GM23338 (cell line): ENCODE results near the gene LHX4. TPM values are rescaled to one million over a fixed set of nuclear protein-coding genes. Genes with fewer than 3 reads are reported as not detected.

Experiments
- ATAC-seq: fragments of 200-7000 bp; cut with Tn5 transposase; 3 replicates; pipeline ENCODE4 v1.9.1; 2020
- DNase-seq: peaks from one replicate; pipeline ENCODE4 v3.0.0-alpha.2; 2015; ENCODE audit warnings: low spot score
- H2AFZ ChIP-seq: fragments of 200-600 bp; sonication (generic); 2 replicates; pipeline ENCODE4 v1.8.0; 2016; ENCODE audit warnings: antibody characterized with exemption, mild to moderate bottlenecking, moderate library complexity
- H3F3A ChIP-seq: fragments of 200-600 bp; sonication (generic); replicated peaks from 2 replicates; pipeline ENCODE4 v1.8.0; 2017; ENCODE audit warnings: antibody characterized with exemption, mixed run types, low read depth
- H3K27ac ChIP-seq: fragments of 200-600 bp; sonication (generic); 2 replicates; pipeline ENCODE4 v1.6.1; 2016; ENCODE audit warnings: low read depth
- H3K27me3 ChIP-seq: fragments of 200-600 bp; sonication (generic); 2 replicates; pipeline ENCODE4 v1.8.0; 2016; ENCODE audit warnings: mild to moderate bottlenecking, mixed run types, moderate library complexity; ENCODE audit not compliant: insufficient read depth
- H3K36me3 ChIP-seq: fragments of 200-600 bp; sonication (generic); 2 replicates; pipeline ENCODE4 v1.8.0; 2016; ENCODE audit warnings: mild to moderate bottlenecking; ENCODE audit not compliant: insufficient read depth
- H3K4me1 ChIP-seq: fragments of 200-600 bp; sonication (generic); 2 replicates; pipeline ENCODE4 v1.8.0; 2016; ENCODE audit warnings: mild to moderate bottlenecking, moderate library complexity; ENCODE audit not compliant: insufficient read depth
- H3K4me2 ChIP-seq: fragments of 200-600 bp; sonication (generic); 2 replicates; pipeline ENCODE4 v1.7.1; 2017; ENCODE audit warnings: mixed run types
- H3K4me3 ChIP-seq: fragments of 200-600 bp; sonication (generic); 2 replicates; pipeline ENCODE4 v1.6.1; 2016; ENCODE audit warnings: mixed run types
- H3K79me2 ChIP-seq: fragments of 200-600 bp; sonication (generic); replicated peaks from 2 replicates; pipeline ENCODE4 v1.8.0; 2017; ENCODE audit warnings: mild to moderate bottlenecking; ENCODE audit not compliant: insufficient read depth
- H3K9me2 ChIP-seq: fragments of 200-600 bp; sonication (generic); 2 replicates; pipeline ENCODE4 v1.8.0; 2017; ENCODE audit not compliant: insufficient read depth
- H4K20me1 ChIP-seq: fragments of 200-600 bp; sonication (generic); replicated peaks from 2 replicates; pipeline ENCODE4 v1.8.0; 2017; ENCODE audit warnings: mild to moderate bottlenecking; ENCODE audit not compliant: insufficient read depth
- H3K27ac Mint-ChIP-seq: 2 replicates; pipeline ENCODE4 v1.8.0; 2020; ENCODE audit warnings: inconsistent platforms, mild to moderate bottlenecking, moderate library complexity, mixed read lengths
- H3K27me3 Mint-ChIP-seq: 3 replicates; pipeline ENCODE4 v1.8.0; 2022; ENCODE audit warnings: low read depth, mild to moderate bottlenecking, moderate library complexity, mixed read lengths, inconsistent platforms; ENCODE audit not compliant: insufficient read depth, poor library complexity
- H3K36me3 Mint-ChIP-seq: 3 replicates; pipeline ENCODE4 v1.8.0; 2021; ENCODE audit warnings: low read depth, mild to moderate bottlenecking, inconsistent platforms, moderate library complexity, mixed read lengths
- H3K4me1 Mint-ChIP-seq: 3 replicates; pipeline ENCODE4 v1.8.0; 2020; ENCODE audit warnings: mild to moderate bottlenecking, inconsistent platforms, mixed read lengths
- H3K4me3 Mint-ChIP-seq: 3 replicates; pipeline ENCODE4 v1.8.0; 2021; ENCODE audit warnings: moderate library complexity, mild to moderate bottlenecking, inconsistent platforms, mixed read lengths
- H3K9me3 Mint-ChIP-seq: 3 replicates; pipeline ENCODE4 v1.8.0; 2020; ENCODE audit warnings: moderate library complexity, mild to moderate bottlenecking, inconsistent platforms, mixed read lengths
- CTCF ChIP-seq, 2 experiments: fragments of 200-600 bp in 1 of 2; sonication (generic) in 1 of 2; conservative IDR thresholded peaks; 2 replicates each; pipeline versions ENCODE4 v1.5.1 to v1.6.1; 2016 to 2017; ENCODE audit warnings: antibody characterized with exemption in 2 of 2, low read depth in 2 of 2, mild to moderate bottlenecking in 2 of 2, moderate library complexity in 1 of 2
- EZH2 ChIP-seq: fragments of 200-600 bp; sonication (generic); IDR thresholded peaks from one replicate; pipeline ENCODE4 v1.8.0; 2017; ENCODE audit warnings: antibody characterized with exemption, mild to moderate bottlenecking, low read depth; ENCODE audit not compliant: unreplicated experiment
- EZH2phosphoT487 ChIP-seq: fragments of 200-600 bp; sonication (generic); IDR thresholded peaks from one replicate; pipeline ENCODE4 v1.8.1; 2018; ENCODE audit warnings: antibody characterized with exemption; ENCODE audit not compliant: unreplicated experiment
- JUNB ChIP-seq: IDR thresholded peaks from one replicate; pipeline ENCODE4 v1.6.1; 2016; ENCODE audit warnings: antibody characterized with exemption; ENCODE audit not compliant: unreplicated experiment
- NANOG ChIP-seq: IDR thresholded peaks from 2 replicates; pipeline ENCODE4 v1.6.1; 2016; ENCODE audit warnings: antibody characterized with exemption, borderline replicate concordance
- STAT1 ChIP-seq: IDR thresholded peaks from one replicate; pipeline ENCODE4 v1.6.1; 2016; ENCODE audit warnings: antibody characterized with exemption; ENCODE audit not compliant: unreplicated experiment
- ZNF114 ChIP-seq: fragments of 250-450 bp; sonication (Bioruptor Pico); IDR thresholded peaks from 2 replicates; pipeline ENCODE4 v1.5.0; 2020; ENCODE audit warnings: mild to moderate bottlenecking, moderate library complexity
- ZNF331 ChIP-seq: fragments of 250-450 bp; sonication (Bioruptor Pico); IDR thresholded peaks from 2 replicates; pipeline ENCODE4 v1.5.0; 2020; ENCODE audit warnings: low read depth, mild to moderate bottlenecking, moderate library complexity
- polyA plus RNA-seq: library from polyadenylated mRNA; unstranded; fragments of >200 nt; fragmentation: Nextera tagmentation; extraction: Ambion mirVana; gene quantifications from 2 replicates; pipeline ENCODE4 v1.2.1, GENCODE V29; 2016
- total RNA-seq: library from RNA; depleted of rRNA; stranded (reverse); fragments of >200 nt; shearing (Covaris generic); gene quantifications from 2 replicates; pipeline ENCODE4 v1.2.3, GENCODE V29; 2014
- TF ChIP-seq, protein P1 (sequence below): IDR thresholded peaks from one replicate; pipeline ENCODE4 v1.6.1; 2018; ENCODE audit warnings: antibody characterized with exemption; ENCODE audit not compliant: unreplicated experiment

Gene LHX4
- total and polyA plus RNA-seq, 2 experiments from 2014 or later = 1.4 to 2.5 TPM

DNA sequence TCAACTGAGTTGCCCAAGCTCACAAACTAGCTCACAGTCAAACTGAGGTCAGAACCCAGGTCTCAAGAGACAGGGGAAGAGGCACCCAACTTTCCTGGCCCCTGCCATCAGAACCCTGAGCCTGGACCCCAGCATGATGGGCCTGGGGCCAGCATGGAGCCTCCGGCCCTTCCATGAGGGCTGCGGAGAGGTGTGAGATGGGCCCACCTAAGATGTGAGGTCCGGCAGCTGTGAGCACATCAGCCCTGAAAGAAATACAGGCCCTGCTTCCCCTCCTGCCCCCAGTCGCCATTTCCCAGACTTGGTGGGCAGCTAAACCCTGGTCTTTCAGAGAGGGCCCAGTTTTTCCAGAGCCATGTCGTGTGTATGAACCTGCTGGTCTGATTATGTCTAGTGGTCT, 44.8 kb upstream of the LHX4 start (continued):
- no peak for TF ChIP-seq JUNB
- TF ChIP-seq NANOG = no peak
- no peak for TF ChIP-seq ZNF331
- TF ChIP-seq CTCF (conservative IDR thresholded peaks at IDR 0.05; ENCODE audit: low read depth in 2 of 2) = no peak

GRCh38 chr1:180185971-180186645, 44.0 kb upstream of the LHX4 start:
- Histone ChIP-seq H3K4me2 (no peak overlapping the region), H3K4me1 (no peaks in the 10 kb centered on the region), H3K27me3 (no peaks in the 10 kb centered on the region), H3F3A (0 out of 2 replicates have a peak, but pooled peaks cover 2% of the 10 kb centered on the region), H3K36me3 (no peaks in the 10 kb centered on the region), H3K27ac (no peak overlapping the region), H2AFZ (no peak overlapping the region), H4K20me1 (no peaks in the 10 kb centered on the region; the same call in 1 of the 2 replicates), H3K79me2 (no peaks in the 10 kb centered on the region), H3K4me3 (no peak overlapping the region), H3K9me2 (no peaks in the 10 kb centered on the region)
- H3K4me1 Mint-ChIP-seq = peaks cover 5% of the 10 kb centered on the region
- no peak for TF ChIP-seq EZH2
- TF ChIP-seq ZNF331 = no peak
- no peak for TF ChIP-seq NANOG
- TF ChIP-seq ZNF114 = no peak
- no peak for TF ChIP-seq STAT1
- no peak for TF ChIP-seq EZH2phosphoT487
- TF ChIP-seq CTCF (conservative IDR thresholded peaks at IDR 0.05; ENCODE audit: low read depth in 2 of 2) = no peak
- TF ChIP-seq JUNB = no peak
- TF ChIP-seq, protein P1, sequence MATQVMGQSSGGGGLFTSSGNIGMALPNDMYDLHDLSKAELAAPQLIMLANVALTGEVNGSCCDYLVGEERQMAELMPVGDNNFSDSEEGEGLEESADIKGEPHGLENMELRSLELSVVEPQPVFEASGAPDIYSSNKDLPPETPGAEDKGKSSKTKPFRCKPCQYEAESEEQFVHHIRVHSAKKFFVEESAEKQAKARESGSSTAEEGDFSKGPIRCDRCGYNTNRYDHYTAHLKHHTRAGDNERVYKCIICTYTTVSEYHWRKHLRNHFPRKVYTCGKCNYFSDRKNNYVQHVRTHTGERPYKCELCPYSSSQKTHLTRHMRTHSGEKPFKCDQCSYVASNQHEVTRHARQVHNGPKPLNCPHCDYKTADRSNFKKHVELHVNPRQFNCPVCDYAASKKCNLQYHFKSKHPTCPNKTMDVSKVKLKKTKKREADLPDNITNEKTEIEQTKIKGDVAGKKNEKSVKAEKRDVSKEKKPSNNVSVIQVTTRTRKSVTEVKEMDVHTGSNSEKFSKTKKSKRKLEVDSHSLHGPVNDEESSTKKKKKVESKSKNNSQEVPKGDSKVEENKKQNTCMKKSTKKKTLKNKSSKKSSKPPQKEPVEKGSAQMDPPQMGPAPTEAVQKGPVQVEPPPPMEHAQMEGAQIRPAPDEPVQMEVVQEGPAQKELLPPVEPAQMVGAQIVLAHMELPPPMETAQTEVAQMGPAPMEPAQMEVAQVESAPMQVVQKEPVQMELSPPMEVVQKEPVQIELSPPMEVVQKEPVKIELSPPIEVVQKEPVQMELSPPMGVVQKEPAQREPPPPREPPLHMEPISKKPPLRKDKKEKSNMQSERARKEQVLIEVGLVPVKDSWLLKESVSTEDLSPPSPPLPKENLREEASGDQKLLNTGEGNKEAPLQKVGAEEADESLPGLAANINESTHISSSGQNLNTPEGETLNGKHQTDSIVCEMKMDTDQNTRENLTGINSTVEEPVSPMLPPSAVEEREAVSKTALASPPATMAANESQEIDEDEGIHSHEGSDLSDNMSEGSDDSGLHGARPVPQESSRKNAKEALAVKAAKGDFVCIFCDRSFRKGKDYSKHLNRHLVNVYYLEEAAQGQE = no peak
- ATAC-seq = no peak
- H3K36me3 Mint-ChIP-seq = peaks cover 11% of the 10 kb centered on the region; the same call in 2 of the 3 replicates
- H3K27me3 Mint-ChIP-seq = peaks cover 6% of the 10 kb centered on the region
- no peak overlapping the region for H3K4me3 Mint-ChIP-seq
- H3K9me3 Mint-ChIP-seq = no peaks in the 10 kb centered on the region
- H3K27ac Mint-ChIP-seq = no peak overlapping the region
- DNase-seq = no peak
